GM21723 (cell line): ENCODE measurements around the gene TLE3.

Source experiments
- ATAC-seq: cut with Tn5 transposase; IDR thresholded peaks from one replicate; pipeline ENCODE4 v1.9.1; 2021; ENCODE audit warnings: mild to moderate bottlenecking, moderate library complexity; ENCODE audit not compliant: unreplicated experiment

TLE3 gene

DNA sequence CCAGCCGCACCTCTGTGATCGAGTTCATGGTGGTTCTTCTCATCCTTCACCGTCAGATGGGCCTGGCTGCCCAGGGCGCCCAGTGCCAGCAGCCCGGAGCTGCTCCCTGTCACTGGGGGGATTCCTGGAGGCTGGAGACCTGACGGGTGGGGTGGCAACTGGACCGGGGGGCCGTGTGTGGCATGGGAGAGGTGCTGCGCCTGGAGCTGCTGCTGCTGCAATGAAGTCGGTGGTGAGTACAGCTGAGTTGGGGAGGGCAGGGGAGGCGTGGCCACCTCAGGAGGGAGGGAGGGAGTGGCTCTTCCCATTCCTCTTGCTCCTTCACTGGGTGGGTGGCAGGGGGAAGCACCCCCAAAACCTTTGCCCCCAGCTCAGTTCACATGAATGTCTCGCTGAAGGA is 31.7 kb downstream of the TLE3 start:
- no peak for ATAC-seq

DNA sequence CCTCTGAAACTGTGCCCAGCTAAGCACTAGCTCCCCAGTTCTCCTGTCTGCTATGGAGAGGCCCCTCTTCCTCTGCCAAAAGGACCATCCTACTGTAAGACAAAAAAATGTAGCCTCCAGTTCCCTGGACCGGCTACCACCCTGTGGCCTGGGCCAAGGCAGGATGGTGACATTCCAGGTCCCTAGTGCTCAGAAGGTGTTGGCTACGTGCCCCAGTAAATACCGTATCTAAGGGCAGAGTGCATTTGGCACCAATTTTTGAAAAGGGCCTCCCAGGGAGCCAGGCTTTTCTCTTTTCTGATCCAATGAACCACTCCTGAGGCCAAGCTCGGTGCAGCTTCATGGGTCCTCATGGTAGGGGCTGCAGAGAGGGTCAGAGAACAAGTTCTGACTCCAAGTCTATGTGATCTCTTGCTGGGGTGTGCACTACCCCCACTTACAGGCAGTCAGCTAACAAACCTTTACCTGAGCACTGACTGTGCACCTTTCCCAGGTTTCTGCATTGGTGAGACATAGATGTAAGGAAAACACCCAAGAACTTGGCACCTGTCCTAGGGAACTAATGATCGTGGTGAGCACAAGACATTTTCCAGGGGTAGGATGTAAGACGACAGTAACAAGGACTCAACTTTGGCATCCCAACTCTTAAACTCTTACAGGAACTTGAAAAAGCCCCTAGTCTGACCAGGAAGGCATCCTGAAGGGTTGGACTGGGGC is 32.6 kb downstream of the TLE3 start:
- no peak for ATAC-seq

DNA sequence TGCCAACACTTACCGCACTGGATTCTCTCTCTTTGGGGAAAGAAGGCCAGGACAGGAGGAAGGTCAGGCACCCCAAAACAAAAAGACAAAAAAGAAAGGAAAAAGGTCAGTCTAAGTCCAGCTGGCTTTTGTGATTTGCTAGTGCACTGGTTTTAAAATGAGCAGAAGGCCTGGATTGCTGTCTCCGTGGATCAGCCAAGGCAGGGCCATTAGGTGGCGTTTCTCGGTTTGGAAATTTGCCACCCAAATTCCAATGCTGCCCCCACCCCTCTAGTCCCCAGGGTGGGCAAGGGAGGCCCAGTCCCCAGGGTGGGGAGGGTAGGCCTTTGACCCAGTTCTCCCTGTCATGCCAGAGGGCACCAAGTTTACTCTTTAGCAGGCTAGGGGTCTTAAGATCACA is 33.3 kb downstream of the TLE3 start:
- ATAC-seq = no peak

DNA sequence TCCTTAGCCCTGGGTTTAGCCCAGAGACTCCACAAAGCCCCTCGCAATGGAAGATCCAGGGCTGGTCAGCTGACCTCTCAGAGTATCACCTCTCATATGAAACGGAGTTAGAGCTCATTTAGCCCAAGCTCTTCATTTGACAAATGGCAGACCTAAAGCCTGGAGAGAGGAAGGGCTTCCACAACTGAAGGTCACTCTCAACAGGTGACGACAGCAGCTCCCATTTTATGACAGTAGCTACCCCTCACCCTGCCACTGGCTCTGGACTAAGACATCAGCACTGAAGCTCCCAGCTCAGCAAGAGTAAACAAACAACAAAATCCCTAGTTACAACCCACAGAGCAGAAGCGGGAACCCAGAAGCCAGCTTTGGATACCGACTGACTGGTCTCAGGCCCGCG is 33.7 kb downstream of the TLE3 start:
- ATAC-seq = no peak

DNA sequence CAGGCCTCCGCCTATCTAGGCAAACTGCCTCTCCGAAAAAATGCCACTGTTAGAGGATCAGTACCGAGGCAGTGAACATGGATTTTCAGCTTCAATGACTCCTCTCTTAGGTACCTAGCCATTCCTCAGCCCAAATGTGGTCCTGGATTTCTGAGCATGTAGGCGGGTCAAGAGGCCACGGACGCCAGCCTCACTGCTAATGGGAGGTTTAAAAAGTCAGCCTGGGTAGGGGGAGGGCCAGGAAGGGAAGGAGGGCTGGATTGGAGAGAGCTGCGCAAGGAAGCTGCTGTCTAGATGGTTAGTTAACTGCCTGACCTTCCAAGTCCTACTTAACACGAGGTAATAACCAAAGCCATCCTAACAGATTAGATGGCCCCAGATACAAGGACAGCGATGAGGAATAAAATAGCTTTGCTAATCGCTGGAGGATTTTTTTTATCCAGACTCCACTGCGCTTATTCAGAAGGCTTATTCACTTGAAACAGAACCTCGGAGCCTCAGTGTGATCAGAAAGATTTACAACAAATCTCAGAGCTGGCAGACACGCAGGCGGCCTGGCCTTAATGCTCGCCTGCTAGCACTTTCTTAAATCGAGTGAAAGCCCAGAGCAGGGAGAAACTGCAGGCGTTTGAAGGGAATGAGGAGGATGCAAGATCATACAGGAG is 34.3 kb downstream of the TLE3 start:
- ATAC-seq = no peak

DNA sequence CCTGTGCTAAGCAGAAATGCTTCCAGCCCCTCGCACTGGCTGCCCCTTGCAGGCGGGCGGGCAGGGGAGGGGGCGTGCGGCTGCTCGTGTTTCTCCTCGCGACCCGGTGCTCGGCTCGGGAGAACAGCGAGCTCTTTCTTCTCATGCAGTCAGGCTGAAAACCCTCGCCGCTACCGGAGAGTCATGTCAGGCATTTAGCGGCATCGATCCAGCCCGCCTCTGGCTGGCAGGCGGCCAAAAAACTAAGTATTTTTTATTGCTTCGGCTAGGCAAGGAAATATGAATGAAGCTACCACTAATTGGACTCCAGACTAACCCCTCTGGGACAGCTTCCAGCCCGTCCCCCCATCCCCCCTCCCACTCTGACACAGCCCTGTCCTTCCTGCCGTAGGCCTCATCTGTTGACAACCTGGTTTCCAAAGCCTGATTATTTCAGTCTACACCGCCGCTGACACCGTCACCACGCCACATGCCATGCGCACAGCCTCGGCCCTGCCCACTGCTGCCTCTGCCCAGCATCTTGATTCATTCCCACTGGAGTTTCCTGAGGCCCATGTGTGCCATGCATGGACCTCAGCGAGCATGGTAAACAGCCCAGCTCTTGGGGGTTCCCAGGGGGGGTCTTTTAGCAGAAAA is 35.3 kb downstream of the TLE3 start:
- ATAC-seq = no peak

DNA sequence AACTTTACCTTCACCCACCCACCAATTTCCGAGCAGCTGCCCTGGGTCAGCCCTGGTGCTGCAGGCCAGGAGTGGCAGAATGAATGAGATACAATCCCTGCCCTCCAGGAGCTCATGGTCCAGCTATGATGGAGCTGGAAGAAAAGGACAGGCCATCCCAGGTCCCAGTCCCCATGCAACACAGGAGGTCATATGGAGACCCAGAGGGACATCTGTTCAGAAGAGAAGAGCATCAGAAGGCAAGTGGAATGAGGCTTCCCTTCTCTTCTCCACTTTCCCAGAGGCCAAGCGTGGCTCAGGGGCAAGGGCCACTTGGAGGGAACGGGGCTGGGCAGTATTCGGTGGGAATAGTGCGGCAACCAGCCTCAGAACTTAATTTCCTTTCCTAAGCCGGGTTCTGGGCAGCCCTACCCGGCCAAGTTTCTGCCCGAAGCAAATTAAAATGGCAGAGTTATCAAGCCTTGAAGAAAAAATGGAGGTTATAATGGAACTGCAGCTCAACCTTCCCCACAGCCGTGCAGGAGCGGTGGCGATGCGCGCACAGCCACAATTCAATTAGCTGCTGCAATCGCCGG is 35.9 kb downstream of the TLE3 start:
- ATAC-seq = no peak

DNA sequence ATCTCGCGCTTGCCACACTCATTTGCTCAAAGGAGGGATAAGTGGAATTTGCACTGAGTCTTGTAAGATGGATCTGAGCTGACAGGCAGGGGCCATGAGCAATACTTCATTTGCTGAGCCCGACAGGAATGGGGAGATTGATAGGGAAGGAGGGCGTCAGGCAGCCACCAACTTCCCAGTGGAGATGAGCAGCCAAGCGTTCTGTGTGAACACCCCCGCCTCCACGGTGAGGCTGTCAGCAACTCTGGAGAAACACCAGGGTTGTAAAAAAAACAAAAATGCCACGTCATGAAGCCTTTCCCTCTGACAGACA is 36.8 kb downstream of the TLE3 start:
- ATAC-seq = no peak

DNA sequence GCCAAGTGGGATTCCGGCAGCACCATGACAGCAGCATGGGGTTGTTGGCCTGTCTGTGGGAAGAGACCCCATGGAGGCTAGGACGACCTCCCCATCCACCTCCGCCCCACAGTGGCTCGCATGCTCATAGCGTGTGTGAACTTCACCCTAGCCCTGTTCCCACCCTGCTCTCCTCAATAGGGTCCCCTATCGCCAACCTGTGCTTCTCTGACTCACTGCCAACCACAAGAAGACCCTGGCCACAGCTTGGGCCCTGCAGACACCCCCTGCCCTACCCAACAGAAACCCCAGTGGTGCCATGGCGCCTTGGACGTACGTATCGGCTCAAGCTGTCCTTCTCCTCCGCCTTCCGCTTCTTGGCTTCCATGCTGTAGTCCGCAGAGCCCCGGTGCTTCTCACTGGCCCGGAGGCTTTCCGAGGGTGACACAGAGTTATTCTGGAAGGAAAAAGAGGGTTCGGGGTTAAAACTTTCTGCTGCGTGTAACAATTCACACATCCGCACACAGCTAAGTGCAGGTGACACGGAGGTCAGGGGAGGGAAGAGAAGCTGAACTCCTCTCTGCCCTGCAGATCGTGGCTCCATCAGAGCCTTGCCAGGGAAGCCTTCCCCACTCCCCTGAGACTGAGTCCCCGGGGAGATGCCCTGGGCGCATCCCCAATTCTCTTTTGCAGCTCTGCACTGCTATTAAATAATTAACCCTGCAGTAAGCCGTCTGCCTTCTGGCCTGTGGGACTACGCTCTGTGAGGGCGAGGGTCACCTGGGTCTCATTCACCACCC is 37.3 kb downstream of the TLE3 start:
- ATAC-seq = no peak

DNA sequence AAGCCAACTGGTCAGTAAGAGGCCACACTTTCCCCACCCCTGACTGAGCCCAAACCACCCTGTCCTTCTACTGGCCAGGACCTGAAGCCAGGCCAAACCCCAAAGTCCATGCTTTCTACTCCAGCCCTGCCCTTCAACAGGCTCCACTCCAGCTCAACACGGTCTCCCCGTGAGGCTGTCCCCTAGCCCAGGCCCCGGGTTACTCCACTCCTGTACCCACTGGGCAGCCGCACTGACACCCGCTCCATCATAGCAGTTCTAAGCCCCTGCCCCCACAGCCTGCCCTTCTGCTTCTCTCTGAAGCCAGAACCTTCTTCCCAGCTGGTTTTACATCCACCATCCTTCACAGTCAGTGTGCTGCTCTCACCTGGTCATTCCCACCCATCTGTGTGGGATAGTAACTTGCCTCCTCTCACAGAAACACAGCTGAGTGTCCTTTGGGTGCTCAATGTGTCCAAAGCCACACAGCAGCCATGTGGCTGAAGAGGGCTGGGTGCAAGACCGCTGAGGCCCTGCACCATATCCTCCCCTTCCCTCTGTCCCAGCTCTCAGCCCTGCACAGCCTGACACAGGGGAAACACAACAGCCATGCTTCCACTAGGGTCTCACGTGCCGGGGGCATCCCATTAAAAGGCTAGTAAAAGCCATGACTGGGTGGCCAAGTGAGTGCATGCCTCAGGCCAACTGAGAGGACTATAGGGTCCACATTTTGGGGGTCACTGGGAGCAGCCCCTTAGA is 38.1 kb downstream of the TLE3 start:
- ATAC-seq = no peak

DNA sequence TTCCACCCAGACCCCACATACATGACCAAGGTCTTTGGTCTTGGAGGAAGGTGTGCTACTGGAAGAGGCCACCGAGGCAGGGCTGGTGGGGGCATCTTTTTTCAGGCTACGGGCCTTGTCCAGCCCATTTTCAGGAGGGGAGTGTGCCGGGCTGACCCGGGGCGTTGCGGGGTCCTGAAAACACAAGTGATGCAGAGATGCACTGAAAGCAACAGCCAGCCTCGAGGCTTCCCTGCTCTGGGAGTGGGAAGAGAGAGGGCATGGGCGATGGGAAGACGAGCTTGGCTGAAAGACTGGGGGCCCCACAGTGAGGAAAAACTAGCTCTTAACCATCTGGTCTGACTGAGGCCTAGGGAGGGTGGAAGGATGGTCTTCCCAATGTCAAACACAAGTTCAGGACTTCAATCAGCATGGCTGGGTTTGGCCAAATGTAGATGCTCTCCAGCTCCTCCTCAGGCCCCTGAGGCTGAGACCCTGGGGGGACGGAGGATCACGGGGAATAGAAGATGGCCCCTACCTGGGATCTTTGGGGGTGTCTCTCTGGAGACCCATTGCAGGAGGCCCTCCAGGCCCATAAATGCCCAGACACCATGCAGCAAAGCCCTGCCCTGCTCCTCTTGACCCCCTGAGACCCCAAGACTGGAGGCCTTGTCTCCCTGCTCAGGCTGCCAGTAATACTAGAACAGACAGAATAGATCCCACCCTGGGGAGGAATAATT is 38.9 kb downstream of the TLE3 start:
- ATAC-seq = no peak

DNA sequence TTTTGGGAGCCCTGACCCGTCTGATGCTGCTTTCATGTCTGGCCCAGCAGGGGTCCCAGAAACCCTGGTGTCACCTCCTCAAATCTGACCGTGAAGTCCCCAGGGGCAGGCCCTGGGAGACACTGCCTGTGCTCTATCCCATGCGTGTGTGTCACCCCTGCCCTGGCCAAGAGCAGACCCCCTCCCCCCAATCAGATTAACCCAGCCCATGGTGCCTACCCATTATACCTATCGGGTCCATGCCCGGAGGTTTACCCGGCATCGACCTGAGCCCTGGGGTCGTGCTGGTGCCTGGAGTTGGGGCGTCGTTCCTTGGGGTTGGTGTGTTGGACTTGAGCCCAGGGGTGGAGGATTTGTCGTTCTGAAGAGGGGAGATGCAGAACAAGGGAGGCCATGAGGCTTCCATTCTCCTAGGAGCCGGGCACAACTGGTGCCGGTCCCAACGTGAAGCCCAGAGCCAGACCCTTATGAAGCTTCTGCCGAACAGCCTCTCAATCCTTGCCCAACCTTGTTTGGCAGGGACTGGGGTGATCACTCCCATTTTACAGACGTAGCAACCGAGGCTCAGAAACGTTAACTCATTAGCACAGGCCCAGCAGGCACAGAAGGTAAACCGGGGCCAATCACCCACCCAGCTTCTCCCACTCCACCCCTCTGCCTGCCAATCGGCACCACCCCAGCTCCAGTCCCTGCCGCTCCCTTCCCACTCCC is 39.6 kb downstream of the TLE3 start:
- ATAC-seq = no peak

DNA sequence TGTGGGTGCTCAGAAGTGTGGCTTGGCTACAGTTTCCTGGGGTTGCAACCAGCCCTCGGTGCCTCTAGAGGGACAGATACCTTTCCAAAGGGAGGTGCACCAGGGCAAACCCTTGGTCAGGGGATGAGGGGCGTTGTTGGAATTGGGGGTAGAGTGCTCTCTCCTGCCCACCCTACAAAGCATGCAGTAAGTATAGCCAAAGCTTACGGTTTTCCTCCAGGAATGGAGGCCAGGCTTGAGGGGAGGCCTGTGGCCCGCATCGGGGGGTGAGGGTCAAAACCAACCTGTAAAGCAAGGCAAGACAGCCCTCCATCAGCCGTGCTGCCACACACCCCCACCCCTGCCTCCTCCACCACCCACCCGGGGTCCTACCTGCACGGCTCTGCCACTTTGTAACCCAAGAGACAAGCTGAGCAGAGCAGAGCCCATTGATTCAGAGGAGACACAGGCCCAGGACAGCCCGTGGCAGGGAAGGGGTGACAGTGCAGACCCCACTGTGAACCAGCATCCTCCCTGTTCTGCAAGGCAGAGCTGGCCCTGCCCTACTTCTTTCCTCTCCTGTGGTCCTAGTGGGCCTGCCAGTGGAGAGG is 41.5 kb downstream of the TLE3 start:
- ATAC-seq = no peak

DNA sequence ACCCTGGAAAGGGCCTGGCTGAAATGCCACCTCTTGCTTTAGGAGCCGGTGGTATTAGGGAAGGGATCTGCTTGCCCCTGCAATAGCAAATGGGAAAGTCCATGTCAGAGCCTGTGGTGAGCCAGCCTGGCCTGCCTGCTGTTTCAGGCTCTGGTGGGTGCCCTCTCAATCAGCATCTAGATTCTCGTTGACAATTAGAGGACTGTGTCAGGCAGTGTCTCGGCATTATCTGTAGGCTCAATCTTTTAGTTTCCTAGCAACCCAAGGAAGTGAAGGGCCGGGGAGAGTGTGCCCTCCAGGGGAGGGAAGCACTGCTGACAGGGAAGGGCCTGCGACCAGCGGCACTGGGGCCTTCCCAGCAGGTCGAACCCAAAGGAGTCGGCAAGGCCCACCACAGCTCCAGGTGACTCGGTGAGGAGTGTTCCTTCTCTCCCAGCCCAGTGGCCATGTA is 42.1 kb downstream of the TLE3 start:
- ATAC-seq = no peak

DNA sequence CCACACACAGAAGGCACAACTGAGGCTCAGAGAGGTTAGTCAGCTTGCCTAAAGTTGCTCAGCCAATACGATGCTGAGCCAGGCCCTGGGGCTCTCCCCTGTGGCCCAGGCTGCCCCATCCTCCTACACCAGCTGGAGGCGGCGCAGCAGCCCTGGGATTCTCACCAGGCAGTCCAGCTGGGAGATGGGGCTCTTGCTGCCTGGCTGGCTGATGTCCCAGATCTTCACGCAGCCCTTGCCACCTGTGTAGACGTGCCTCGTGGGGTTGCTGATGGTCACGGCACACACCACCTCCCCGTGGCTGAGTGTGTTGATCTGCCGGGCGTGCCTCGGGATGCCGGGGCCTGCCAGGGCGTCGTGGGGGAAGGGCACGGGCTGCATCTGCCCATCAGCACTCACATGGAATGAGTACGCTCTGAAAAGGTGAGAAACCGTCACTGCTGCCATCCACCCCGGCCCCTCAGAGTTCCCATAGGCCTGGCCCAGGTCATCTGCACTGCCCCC is 42.8 kb downstream of the TLE3 start:
- ATAC-seq = no peak

DNA sequence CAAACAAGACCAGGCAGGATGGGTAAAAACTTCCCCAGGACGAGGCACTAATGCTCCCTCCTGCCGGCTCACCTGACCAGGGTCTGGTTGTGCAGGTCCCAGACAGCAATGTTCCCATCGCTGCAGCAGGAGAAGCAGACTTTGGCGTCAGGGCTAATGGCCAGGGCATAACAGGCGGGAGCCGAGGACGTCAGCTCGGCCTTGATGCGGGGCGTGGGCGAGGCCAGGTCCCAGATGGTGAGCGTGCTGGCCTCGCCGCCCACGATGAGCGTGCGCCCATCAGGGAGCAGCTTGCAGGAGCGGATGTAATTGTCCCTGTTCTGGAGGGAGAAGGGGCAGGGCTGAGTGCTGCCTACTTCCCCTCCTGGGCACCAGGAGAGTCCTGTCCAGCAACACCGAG is 43.4 kb downstream of the TLE3 start:
- no peak for ATAC-seq

DNA sequence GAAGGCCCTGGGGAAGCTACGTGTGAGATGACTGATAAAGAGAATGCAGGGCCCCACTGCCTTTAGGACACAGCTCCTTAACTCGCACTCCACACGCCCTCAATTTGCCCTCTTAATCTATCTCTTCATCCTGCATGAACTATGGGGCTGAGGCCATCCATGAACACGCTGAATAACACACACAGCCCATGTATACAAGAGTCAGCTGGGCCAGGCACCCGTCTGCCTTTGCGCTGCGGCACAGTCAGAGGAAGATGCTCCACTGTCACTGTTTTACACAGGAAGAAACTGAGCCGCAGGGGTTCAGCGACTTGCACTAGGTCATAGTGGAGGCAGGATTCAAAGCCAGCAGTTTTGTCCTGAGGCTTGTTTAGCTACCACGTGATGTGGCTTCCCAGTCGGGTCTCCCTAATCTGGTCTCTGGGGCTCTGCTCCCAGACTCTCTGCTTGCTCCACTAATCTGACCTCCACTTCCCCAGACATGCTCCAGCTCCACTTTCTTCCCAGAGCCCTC is 43.9 kb downstream of the TLE3 start:
- no peak for ATAC-seq

DNA sequence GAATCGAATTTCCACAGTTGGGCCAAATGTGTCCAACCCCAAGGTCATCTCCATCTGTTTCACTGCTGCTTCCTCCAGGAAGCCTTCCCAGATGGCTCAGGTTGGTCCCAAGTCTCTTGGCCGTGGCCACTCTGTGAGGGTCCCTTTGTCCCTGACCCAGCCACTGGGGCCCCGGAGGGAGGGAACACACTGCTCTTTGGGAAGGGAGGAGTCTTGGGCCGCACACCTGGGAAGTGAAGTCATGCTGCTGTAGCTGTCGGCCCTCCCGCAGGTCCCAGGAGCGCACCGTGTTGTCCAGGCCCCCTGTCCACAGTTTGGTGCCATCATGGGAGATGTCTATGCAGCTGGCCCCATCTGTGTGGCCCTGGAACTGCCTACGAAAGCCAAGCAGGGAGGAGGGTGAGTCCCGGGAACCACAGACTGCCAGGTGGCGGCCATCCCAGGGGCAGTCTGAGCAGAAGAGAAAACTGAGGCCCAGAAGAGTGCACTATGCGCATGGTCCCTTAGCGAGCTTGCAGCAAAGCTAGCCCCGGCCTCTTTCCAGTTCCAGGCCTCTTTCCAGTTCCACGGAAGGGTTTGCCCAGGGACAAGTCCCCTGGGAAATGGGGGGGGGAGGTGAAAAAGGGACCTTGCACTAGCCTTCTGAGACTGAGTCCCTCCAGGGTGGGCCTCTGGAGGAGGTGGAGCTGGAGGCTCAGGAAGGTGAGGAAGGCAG is 44.6 kb downstream of the TLE3 start:
- ATAC-seq = no peak
